RWPE2 (cell line): Measurements from ENCODE around the gene APLP2.

ENCODE experiments used
- ATAC-seq: fragments of 200-7000 bp; cut with Tn5 transposase; 3 replicates; pipeline ENCODE4 v1.9.1; 2021; ENCODE audit warnings: low read depth
- DNase-seq: peaks from one replicate; pipeline ENCODE4 v3.0.0-alpha.2; 2020; ENCODE audit warnings: low spot score
- H3K27ac ChIP-seq: fragments of 450-650 bp; 2 replicates; pipeline ENCODE4 v1.5.1; 2017; ENCODE audit warnings: mild to moderate bottlenecking; ENCODE audit not compliant: poor library complexity, severe bottlenecking
- H3K27me3 ChIP-seq: fragments of 250-450 bp; sonication (Bioruptor Pico); 2 replicates; pipeline ENCODE4 v1.5.1; 2021; ENCODE audit warnings: mild to moderate bottlenecking, moderate library complexity; ENCODE audit not compliant: insufficient read depth, poor library complexity, severe bottlenecking
- H3K36me3 ChIP-seq: fragments of 250-450 bp; sonication (Bioruptor Pico); 2 replicates; pipeline ENCODE4 v1.5.1; 2020; ENCODE audit warnings: low read depth, mild to moderate bottlenecking, moderate library complexity
- H3K4me1 ChIP-seq: fragments of 250-450 bp; sonication (Bioruptor Pico); 2 replicates; pipeline ENCODE4 v1.5.1; 2021; ENCODE audit warnings: mild to moderate bottlenecking, moderate library complexity; ENCODE audit not compliant: insufficient read depth, poor library complexity, severe bottlenecking
- H3K4me3 ChIP-seq: fragments of 250-450 bp; sonication (Bioruptor Pico); 2 replicates; pipeline ENCODE4 v1.5.1; 2021; ENCODE audit warnings: mild to moderate bottlenecking, moderate library complexity; ENCODE audit not compliant: severe bottlenecking
- H3K9me3 ChIP-seq: fragments of 250-450 bp; sonication (Bioruptor Pico); 2 replicates; pipeline ENCODE4 v1.5.1; 2021; ENCODE audit warnings: mild to moderate bottlenecking, moderate library complexity; ENCODE audit not compliant: severe bottlenecking
- CTCF ChIP-seq: fragments of 450-650 bp; IDR thresholded peaks from one replicate; pipeline ENCODE4 v1.5.1; 2017; ENCODE audit warnings: mild to moderate bottlenecking, moderate library complexity; ENCODE audit not compliant: poor library complexity, severe bottlenecking

The APLP2 gene

GRCh38 chr11:130074736-130075135 is 5.0 kb downstream of the APLP2 start:
- Histone ChIP-seq H3K36me3 (peaks cover 12% of the 10 kb centered on the region; the same call in 1 of the 2 replicates), H3K4me3 (no peak overlapping the region), H3K4me1 (peaks cover 16% of the 10 kb centered on the region), H3K9me3 (no peaks in the 10 kb centered on the region), H3K27me3 (no peaks in the 10 kb centered on the region), H3K27ac (no peak overlapping the region)
- DNase-seq (no peak), ATAC-seq (no peak)
- TF ChIP-seq CTCF = no peak

GRCh38 chr11:130076778-130077481 is 7.2 kb downstream of the APLP2 start:
- TF ChIP-seq CTCF = no peak
- H3K36me3 ChIP-seq = peaks cover 15% of the 10 kb centered on the region; the same call in 1 of the 2 replicates
- no peak overlapping the region for H3K27ac ChIP-seq
- no peak for DNase-seq
- H3K4me3 ChIP-seq = no peak overlapping the region
- H3K27me3 ChIP-seq = no peaks in the 10 kb centered on the region
- H3K4me1 ChIP-seq = peaks cover 10% of the 10 kb centered on the region
- no peak; the same call in 2 of the 3 replicates for ATAC-seq
- H3K9me3 ChIP-seq = no peaks in the 10 kb centered on the region

- H3K36me3 ChIP-seq = peaks cover 15% of the 10 kb centered on the region; the same call in 1 of the 2 replicates
- no peaks in the 10 kb centered on the region for H3K9me3 ChIP-seq
- H3K27me3 ChIP-seq = no peaks in the 10 kb centered on the region
- peaks cover 6% of the 10 kb centered on the region for H3K4me1 ChIP-seq
- no peak for TF ChIP-seq CTCF
- ATAC-seq (no peak), DNase-seq (no peak)
- H3K27ac ChIP-seq = no peak overlapping the region
- H3K4me3 ChIP-seq = no peak overlapping the region
Measured at GRCh38 chr11:130077671-130078070, 8.0 kb downstream of the APLP2 start.

- Histone ChIP-seq H3K4me3 (no peak overlapping the region), H3K36me3 (peaks cover 15% of the 10 kb centered on the region; the same call in 1 of the 2 replicates)
Measured at GRCh38 chr11:130078080-130078479, 8.4 kb downstream of the APLP2 start.

More at GRCh38 chr11:130078080-130078479, 8.4 kb downstream of the APLP2 start:
- H3K27me3 ChIP-seq = no peaks in the 10 kb centered on the region
- ATAC-seq (no peak), DNase-seq (no peak)
- TF ChIP-seq CTCF = no peak
- H3K9me3 ChIP-seq = no peaks in the 10 kb centered on the region
- H3K4me1 ChIP-seq = peaks cover 2% of the 10 kb centered on the region
- H3K27ac ChIP-seq = no peak overlapping the region
